ENCODE data around the gene C2orf76.

The C2orf76 gene

DNA sequence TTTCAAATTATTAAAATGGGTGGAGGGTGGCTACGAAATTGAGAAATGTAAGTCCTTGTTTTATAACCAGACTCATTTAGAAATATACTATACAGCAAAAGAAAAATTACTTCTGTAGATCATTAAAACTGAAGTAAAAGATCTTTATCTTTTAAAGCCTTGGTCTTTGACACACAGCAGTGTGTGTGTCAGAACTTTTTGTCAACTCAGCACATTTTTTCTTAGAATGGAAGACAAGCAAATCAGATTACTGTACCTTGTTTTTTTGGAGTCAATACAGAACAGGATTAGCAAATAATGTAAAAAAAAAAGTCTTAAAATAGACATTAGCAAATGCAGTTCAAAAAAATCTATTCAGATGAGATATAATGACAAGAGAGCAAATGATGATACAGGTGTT is 49.1 kb downstream of the C2orf76 start:
- no peak overlapping the region for H3K27ac ChIP-seq (ENCODE audit: low read length)
- no peaks in the 10 kb centered on the region for H3K36me3 ChIP-seq (replicated peaks; ENCODE audit: insufficient read depth, low read length)
- TF ChIP-seq, protein P1, sequence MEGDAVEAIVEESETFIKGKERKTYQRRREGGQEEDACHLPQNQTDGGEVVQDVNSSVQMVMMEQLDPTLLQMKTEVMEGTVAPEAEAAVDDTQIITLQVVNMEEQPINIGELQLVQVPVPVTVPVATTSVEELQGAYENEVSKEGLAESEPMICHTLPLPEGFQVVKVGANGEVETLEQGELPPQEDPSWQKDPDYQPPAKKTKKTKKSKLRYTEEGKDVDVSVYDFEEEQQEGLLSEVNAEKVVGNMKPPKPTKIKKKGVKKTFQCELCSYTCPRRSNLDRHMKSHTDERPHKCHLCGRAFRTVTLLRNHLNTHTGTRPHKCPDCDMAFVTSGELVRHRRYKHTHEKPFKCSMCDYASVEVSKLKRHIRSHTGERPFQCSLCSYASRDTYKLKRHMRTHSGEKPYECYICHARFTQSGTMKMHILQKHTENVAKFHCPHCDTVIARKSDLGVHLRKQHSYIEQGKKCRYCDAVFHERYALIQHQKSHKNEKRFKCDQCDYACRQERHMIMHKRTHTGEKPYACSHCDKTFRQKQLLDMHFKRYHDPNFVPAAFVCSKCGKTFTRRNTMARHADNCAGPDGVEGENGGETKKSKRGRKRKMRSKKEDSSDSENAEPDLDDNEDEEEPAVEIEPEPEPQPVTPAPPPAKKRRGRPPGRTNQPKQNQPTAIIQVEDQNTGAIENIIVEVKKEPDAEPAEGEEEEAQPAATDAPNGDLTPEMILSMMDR (IDR thresholded peaks at IDR 0.05; ENCODE audit: low read length): no peak
- TF ChIP-seq EZH2 (optimal IDR thresholded peaks at IDR 0.05; ENCODE audit: low read depth, low read length) (no peak), EZH2phosphoT487 (IDR thresholded peaks at IDR 0.05; ENCODE audit: low read length) (no peak)
- H3K4me3 ChIP-seq (ENCODE audit: low read length): no peak overlapping the region
- peaks cover 26% of the 10 kb centered on the region for H3K4me1 ChIP-seq (ENCODE audit: low read length)
- DNase-seq: no peak
- no peak overlapping the region for H3K4me2 ChIP-seq (ENCODE audit: low read depth, low read length)
- no peak overlapping the region for H3K9ac ChIP-seq (ENCODE audit: low read length)
- no peaks in the 10 kb centered on the region for H3K9me2 ChIP-seq (replicated peaks; ENCODE audit: insufficient read depth, low read length)
- no peaks in the 10 kb centered on the region for H3K27me3 ChIP-seq (replicated peaks; ENCODE audit: insufficient read depth, low read length)
- no peaks in the 10 kb centered on the region for H3K79me2 ChIP-seq (ENCODE audit: low read length)
- no peaks in the 10 kb centered on the region for H4K20me1 ChIP-seq (ENCODE audit: insufficient read depth, low read length)
- peaks cover 18% of the 10 kb centered on the region for H3F3A ChIP-seq (ENCODE audit: insufficient read depth, low read length)
- H2AFZ ChIP-seq (ENCODE audit: low read length): no peak overlapping the region
- no peaks in the 10 kb centered on the region for H3K9me3 ChIP-seq (replicated peaks; ENCODE audit: insufficient read depth, low read length)

DNA sequence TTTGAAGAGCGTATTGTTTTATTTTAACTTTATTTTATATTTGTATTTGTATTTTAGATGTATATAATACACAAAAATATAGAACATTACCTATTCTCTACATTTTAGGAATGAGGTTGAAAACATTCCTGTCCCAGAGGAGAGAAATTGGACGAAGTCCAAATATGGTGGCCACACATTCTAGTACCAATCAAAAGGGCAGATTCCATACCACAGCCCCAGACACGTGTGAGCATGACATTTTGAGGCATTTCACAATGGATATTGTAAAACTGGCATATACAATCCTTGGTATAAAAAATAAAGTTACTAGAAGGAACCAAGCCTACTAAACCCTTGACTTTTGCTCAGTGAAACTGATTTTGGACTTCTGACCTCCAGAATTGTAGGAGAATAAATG is 50.6 kb downstream of the C2orf76 start:
- Histone ChIP-seq H4K20me1 (ENCODE audit: insufficient read depth, low read length) (no peaks in the 10 kb centered on the region), H3K4me1 (ENCODE audit: low read length) (peaks cover 41% of the 10 kb centered on the region), H3K4me2 (ENCODE audit: low read depth, low read length) (no peak overlapping the region), H3K4me3 (ENCODE audit: low read length) (no peak overlapping the region), H3F3A (ENCODE audit: insufficient read depth, low read length) (peaks cover 33% of the 10 kb centered on the region), H3K27me3 (replicated peaks; ENCODE audit: insufficient read depth, low read length) (no peaks in the 10 kb centered on the region), H3K27ac (ENCODE audit: low read length) (no peak overlapping the region), H3K9me3 (replicated peaks; ENCODE audit: insufficient read depth, low read length) (no peaks in the 10 kb centered on the region), H3K79me2 (ENCODE audit: low read length) (no peaks in the 10 kb centered on the region), H3K9ac (ENCODE audit: low read length) (no peak overlapping the region), H3K9me2 (replicated peaks; ENCODE audit: insufficient read depth, low read length) (no peaks in the 10 kb centered on the region), H3K36me3 (replicated peaks; ENCODE audit: insufficient read depth, low read length) (no peaks in the 10 kb centered on the region), H2AFZ (ENCODE audit: low read length) (no peak overlapping the region)
- no peak for DNase-seq
- TF ChIP-seq EZH2 (optimal IDR thresholded peaks at IDR 0.05; ENCODE audit: low read depth, low read length) (no peak), EZH2phosphoT487 (IDR thresholded peaks at IDR 0.05; ENCODE audit: low read length) (no peak)
- TF ChIP-seq, protein P1 (IDR thresholded peaks at IDR 0.05; ENCODE audit: low read length): no peak

DNA sequence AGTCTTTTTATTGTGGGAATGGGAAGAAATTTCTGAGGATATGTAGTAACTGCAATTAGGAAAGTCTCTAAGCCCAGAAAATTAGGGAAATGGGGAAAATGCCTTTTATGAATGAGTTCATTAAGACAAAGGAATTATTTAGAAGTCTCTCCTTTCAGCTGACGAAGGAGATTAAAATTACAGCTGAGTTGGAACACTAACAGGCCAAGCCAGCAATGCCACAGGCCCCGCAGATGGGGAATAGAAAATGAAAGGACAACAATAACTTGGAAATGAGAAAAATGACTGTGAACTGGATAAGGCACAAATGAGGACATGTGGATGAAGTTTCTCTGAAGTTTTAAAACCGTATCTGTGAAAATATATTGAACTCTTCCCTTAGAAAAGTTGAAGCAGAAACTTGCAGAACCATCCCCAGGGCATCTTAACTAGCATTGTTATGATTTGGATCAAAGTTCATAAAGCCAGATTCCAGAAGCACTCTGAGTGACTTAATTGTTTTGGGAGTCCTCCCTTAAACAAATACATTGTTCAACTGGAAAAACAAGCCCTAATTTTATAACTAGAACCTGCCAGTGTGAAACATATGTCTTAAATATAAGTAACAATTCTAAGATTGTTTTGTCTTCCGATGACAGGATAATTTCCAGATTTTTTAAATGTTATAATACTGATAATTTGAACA is 51.3 kb downstream of the C2orf76 start:
- H2AFZ ChIP-seq (ENCODE audit: low read length): peak overlapping the region; percentile 34; the same call in 1 of the 2 replicates
- H3K9me2 ChIP-seq (replicated peaks; ENCODE audit: insufficient read depth, low read length): no peaks in the 10 kb centered on the region
- H3K9me3 ChIP-seq (replicated peaks; ENCODE audit: insufficient read depth, low read length): no peaks in the 10 kb centered on the region
- H3K36me3 ChIP-seq (replicated peaks; ENCODE audit: insufficient read depth, low read length): no peaks in the 10 kb centered on the region
- H3K4me1 ChIP-seq (ENCODE audit: low read length): peaks cover 43% of the 10 kb centered on the region
- no peak for DNase-seq
- H3K27me3 ChIP-seq (replicated peaks; ENCODE audit: insufficient read depth, low read length): no peaks in the 10 kb centered on the region
- H3K4me2 ChIP-seq (ENCODE audit: low read depth, low read length): peak overlapping the region; percentile 53
- no peaks in the 10 kb centered on the region for H3K79me2 ChIP-seq (ENCODE audit: low read length)
- peak overlapping the region; percentile 10; the same call in 1 of the 2 replicates for H3K4me3 ChIP-seq (ENCODE audit: low read length)
- H3K9ac ChIP-seq (ENCODE audit: low read length): no peak overlapping the region; the same call in 1 of the 2 replicates
- H3F3A ChIP-seq (ENCODE audit: insufficient read depth, low read length): peaks cover 39% of the 10 kb centered on the region
- no peaks in the 10 kb centered on the region for H4K20me1 ChIP-seq (ENCODE audit: insufficient read depth, low read length)
- H3K27ac ChIP-seq (ENCODE audit: low read length): peak overlapping the region; percentile 2; the same call in 1 of the 2 replicates
- TF ChIP-seq, protein P1 (IDR thresholded peaks at IDR 0.05; ENCODE audit: low read length): no peak
- TF ChIP-seq EZH2phosphoT487 (IDR thresholded peaks at IDR 0.05; ENCODE audit: low read length) (no peak), EZH2 (optimal IDR thresholded peaks at IDR 0.05; ENCODE audit: low read depth, low read length) (no peak)
